ENCODE measurements around the gene ACTR2. TPM values are rescaled to one million over a fixed set of nuclear protein-coding genes. Genes with fewer than 3 reads are reported as not detected.
A peak's percentile ranks its signal among the peaks of the same experiment; 100 is the strongest.

ACTR2 gene
- total RNA-seq, 1 experiment from 2014 or later = 347 TPM

- in situ Hi-C loops (cut with HindIII; ENCODE audit: low pct_unique_long_range_greater_than_20kb, low sequenced_read_pairs) = no loop called here
- Histone ChIP-seq H3K4me3 (ENCODE audit: low read depth in 2 of 2, low read length in 2 of 2) (no peak overlapping the region), H3K4me1 (ENCODE audit: control insufficient read depth, insufficient read depth, low read length) (peaks cover 8% of the 10 kb centered on the region; the same call in 1 of the 2 replicates), H3K27me3 (ENCODE audit: control insufficient read depth, insufficient read depth, low read length) (no peaks in the 10 kb centered on the region), H3K9me3 (ENCODE audit: control insufficient read depth, insufficient read depth, low read depth, low read length) (no peaks in the 10 kb centered on the region), H3K36me3 (ENCODE audit: control insufficient read depth, insufficient read depth, low read length) (peaks cover 5% of the 10 kb centered on the region; the same call in 1 of the 2 replicates), H3K27ac (ENCODE audit: low read length) (no peak overlapping the region)
- BruUV-seq (replicated peaks) = no TSS peak
- ChIA-PET CTCF (no interaction called here), POLR2A (no interaction called here)
- intact Hi-C loops (cut with micrococcal nuclease; ENCODE audit: unreplicated experiment) = no loop called here
- DNase-seq (ENCODE audit: low read depth, low spot score) = no peak
- ATAC-seq = no peak
- TF ChIP-seq, protein P1, sequence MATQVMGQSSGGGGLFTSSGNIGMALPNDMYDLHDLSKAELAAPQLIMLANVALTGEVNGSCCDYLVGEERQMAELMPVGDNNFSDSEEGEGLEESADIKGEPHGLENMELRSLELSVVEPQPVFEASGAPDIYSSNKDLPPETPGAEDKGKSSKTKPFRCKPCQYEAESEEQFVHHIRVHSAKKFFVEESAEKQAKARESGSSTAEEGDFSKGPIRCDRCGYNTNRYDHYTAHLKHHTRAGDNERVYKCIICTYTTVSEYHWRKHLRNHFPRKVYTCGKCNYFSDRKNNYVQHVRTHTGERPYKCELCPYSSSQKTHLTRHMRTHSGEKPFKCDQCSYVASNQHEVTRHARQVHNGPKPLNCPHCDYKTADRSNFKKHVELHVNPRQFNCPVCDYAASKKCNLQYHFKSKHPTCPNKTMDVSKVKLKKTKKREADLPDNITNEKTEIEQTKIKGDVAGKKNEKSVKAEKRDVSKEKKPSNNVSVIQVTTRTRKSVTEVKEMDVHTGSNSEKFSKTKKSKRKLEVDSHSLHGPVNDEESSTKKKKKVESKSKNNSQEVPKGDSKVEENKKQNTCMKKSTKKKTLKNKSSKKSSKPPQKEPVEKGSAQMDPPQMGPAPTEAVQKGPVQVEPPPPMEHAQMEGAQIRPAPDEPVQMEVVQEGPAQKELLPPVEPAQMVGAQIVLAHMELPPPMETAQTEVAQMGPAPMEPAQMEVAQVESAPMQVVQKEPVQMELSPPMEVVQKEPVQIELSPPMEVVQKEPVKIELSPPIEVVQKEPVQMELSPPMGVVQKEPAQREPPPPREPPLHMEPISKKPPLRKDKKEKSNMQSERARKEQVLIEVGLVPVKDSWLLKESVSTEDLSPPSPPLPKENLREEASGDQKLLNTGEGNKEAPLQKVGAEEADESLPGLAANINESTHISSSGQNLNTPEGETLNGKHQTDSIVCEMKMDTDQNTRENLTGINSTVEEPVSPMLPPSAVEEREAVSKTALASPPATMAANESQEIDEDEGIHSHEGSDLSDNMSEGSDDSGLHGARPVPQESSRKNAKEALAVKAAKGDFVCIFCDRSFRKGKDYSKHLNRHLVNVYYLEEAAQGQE (IDR thresholded peaks at IDR 0.05; ENCODE audit: insufficient read depth in 1 of 2, low read depth in 2 of 2, low read length in 1 of 2) = no peak
- TF ChIP-seq POLR2AphosphoS5 (IDR thresholded peaks at IDR 0.05; ENCODE audit: low read depth, low read length) = no peak
- TF ChIP-seq, protein P2, sequence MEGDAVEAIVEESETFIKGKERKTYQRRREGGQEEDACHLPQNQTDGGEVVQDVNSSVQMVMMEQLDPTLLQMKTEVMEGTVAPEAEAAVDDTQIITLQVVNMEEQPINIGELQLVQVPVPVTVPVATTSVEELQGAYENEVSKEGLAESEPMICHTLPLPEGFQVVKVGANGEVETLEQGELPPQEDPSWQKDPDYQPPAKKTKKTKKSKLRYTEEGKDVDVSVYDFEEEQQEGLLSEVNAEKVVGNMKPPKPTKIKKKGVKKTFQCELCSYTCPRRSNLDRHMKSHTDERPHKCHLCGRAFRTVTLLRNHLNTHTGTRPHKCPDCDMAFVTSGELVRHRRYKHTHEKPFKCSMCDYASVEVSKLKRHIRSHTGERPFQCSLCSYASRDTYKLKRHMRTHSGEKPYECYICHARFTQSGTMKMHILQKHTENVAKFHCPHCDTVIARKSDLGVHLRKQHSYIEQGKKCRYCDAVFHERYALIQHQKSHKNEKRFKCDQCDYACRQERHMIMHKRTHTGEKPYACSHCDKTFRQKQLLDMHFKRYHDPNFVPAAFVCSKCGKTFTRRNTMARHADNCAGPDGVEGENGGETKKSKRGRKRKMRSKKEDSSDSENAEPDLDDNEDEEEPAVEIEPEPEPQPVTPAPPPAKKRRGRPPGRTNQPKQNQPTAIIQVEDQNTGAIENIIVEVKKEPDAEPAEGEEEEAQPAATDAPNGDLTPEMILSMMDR (IDR thresholded peaks at IDR 0.05) = no peak
Observed at GRCh38 chr2:65277118-65277517, 49.5 kb downstream of the ACTR2 start.

GRCh38 chr2:65277791-65278483 lies 50.3 kb downstream of the ACTR2 start:
- ATAC-seq (peak; percentile 46), DNase-seq (ENCODE audit: low read depth, low spot score) (no peak)
- H3K27me3 ChIP-seq (ENCODE audit: control insufficient read depth, insufficient read depth, low read length) = no peaks in the 10 kb centered on the region
- H3K9me3 ChIP-seq (ENCODE audit: control insufficient read depth, insufficient read depth, low read depth, low read length) = no peaks in the 10 kb centered on the region
- peaks cover 8% of the 10 kb centered on the region; the same call in 1 of the 2 replicates for H3K4me1 ChIP-seq (ENCODE audit: control insufficient read depth, insufficient read depth, low read length)
- POLR2A ChIA-PET = no interaction called here
- in situ Hi-C loops (cut with HindIII; ENCODE audit: low pct_unique_long_range_greater_than_20kb, low sequenced_read_pairs) (no loop called here), intact Hi-C loops (cut with micrococcal nuclease; ENCODE audit: unreplicated experiment) (no loop called here)
- peaks cover under 1% of the 10 kb centered on the region; the same call in 1 of the 2 replicates for H3K36me3 ChIP-seq (ENCODE audit: control insufficient read depth, insufficient read depth, low read length)
- CTCF ChIA-PET = interaction anchor here (0.6 kb wide), 1 partner anchor 413 kb away, joined by 3 read pairs; no protein-coding TSS in a partner anchor
- BruUV-seq (replicated peaks) = no TSS peak
- no peak overlapping the region for H3K27ac ChIP-seq (ENCODE audit: low read length)
- H3K4me3 ChIP-seq (ENCODE audit: low read depth in 2 of 2, low read length in 2 of 2) = no peak overlapping the region
- no peak; the same call in 1 of the 2 replicates for TF ChIP-seq POLR2AphosphoS5 (IDR thresholded peaks at IDR 0.05; ENCODE audit: low read depth, low read length)
- TF ChIP-seq TCF7L2 (IDR thresholded peaks at IDR 0.05; ENCODE audit: low read depth, low read length) = no peak
- no peak for TF ChIP-seq SIN3A (IDR thresholded peaks at IDR 0.05; ENCODE audit: borderline replicate concordance, insufficient read depth, low read depth, low read length)
- TF ChIP-seq, protein P1 (IDR thresholded peaks at IDR 0.05; ENCODE audit: insufficient read depth in 1 of 2, low read depth in 2 of 2, low read length in 1 of 2) = no peak
- TF ChIP-seq, protein P2 (IDR thresholded peaks at IDR 0.05) = no peak
